IPS-NIHi7 (cell line): ENCODE measurements around the gene UBAP1L.

ENCODE experiments used
- DNase-seq: peaks from one replicate; pipeline ENCODE4 v3.0.0; 2012; ENCODE audit warnings: mixed read lengths; ENCODE audit errors: extremely low spot score

The UBAP1L gene

GRCh38 chr15:65066635-65067316 is 48.2 kb downstream of the UBAP1L start:
- peak; percentile 48 for DNase-seq

- no peak for DNase-seq
These were observed 48.9 kb downstream of the UBAP1L start for GRCh38 chr15:65066001-65066634.

- no peak for DNase-seq
These were observed 52.3 kb downstream of the UBAP1L start for GRCh38 chr15:65062726-65063125.

- DNase-seq = no peak
These were observed 52.9 kb downstream of the UBAP1L start for GRCh38 chr15:65062061-65062460.

- DNase-seq = no peak
These were observed 54.2 kb downstream of the UBAP1L start for GRCh38 chr15:65060641-65061397.

- no peak for DNase-seq
These were observed 54.9 kb downstream of the UBAP1L start for GRCh38 chr15:65059931-65060596.

- no peak for DNase-seq
These were observed 55.6 kb downstream of the UBAP1L start for GRCh38 chr15:65059369-65059750.

- no peak for DNase-seq
These were observed 56.3 kb downstream of the UBAP1L start for GRCh38 chr15:65058394-65059368.

- DNase-seq = no peak
These were observed 57.5 kb downstream of the UBAP1L start for GRCh38 chr15:65057549-65057940.

GRCh38 chr15:65056868-65057548 is 58.0 kb downstream of the UBAP1L start:
- no peak for DNase-seq

GRCh38 chr15:65056106-65056505 is 58.9 kb downstream of the UBAP1L start:
- DNase-seq = no peak

- DNase-seq = no peak
These were observed 59.7 kb downstream of the UBAP1L start for GRCh38 chr15:65055201-65055870.

GRCh38 chr15:65054333-65055200 is 60.4 kb downstream of the UBAP1L start:
- peak; percentile 90 for DNase-seq

- DNase-seq = no peak
These were observed 62.0 kb downstream of the UBAP1L start for GRCh38 chr15:65052956-65053355.

- no peak for DNase-seq
These were observed 63.7 kb downstream of the UBAP1L start for GRCh38 chr15:65051266-65051665.

- DNase-seq = no peak
These were observed 64.7 kb downstream of the UBAP1L start for GRCh38 chr15:65050270-65050669.

- DNase-seq = peak; percentile 100
These were observed 65.6 kb downstream of the UBAP1L start for GRCh38 chr15:65049418-65049840.

GRCh38 chr15:65048241-65048640 is 66.8 kb downstream of the UBAP1L start:
- DNase-seq = no peak
